K562 (cell line): ENCODE data around the gene SIK3.

Experiments
- LARP7 ChIP-seq: fragments of 450-650 bp; IDR thresholded peaks from 2 replicates; pipeline ENCODE4 v1.6.1; 2016
- POLR3A ChIP-seq: IDR thresholded peaks from 2 replicates; pipeline ENCODE4 v1.6.1; 2011; ENCODE audit warnings: borderline replicate concordance, mild to moderate bottlenecking, moderate library complexity; ENCODE audit not compliant: insufficient read length, insufficient read depth; ENCODE audit errors: extremely low read depth
- SMC3 ChIP-seq: conservative IDR thresholded peaks from 2 replicates; pipeline ENCODE4 v1.6.1; 2011; ENCODE audit warnings: low read depth, low read length, improper control_type of control experiment; ENCODE audit not compliant: insufficient read depth
- SPI1 ChIP-seq: IDR thresholded peaks from 2 replicates; pipeline ENCODE4 v1.6.1; 2011; ENCODE audit warnings: low read depth, low read length, control low read depth, borderline replicate concordance
- TBP ChIP-seq: optimal IDR thresholded peaks from 2 replicates; pipeline ENCODE3; 2011; ENCODE audit warnings: low read depth, low read length, improper control_type of control experiment
- THRAP3 ChIP-seq: fragments of 450-650 bp; IDR thresholded peaks from 2 replicates; pipeline ENCODE4 v1.6.1; 2016; ENCODE audit warnings: mild to moderate bottlenecking, inconsistent platforms, borderline replicate concordance
- ZFP36 ChIP-seq: fragments of 150-350 bp; IDR thresholded peaks from 2 replicates; pipeline ENCODE4 v1.6.1; 2018; ENCODE audit warnings: low read length, low read depth; ENCODE audit not compliant: partially characterized antibody
- ZNF274 ChIP-seq: IDR thresholded peaks from 2 replicates; pipeline ENCODE4 v1.6.1; 2011; ENCODE audit warnings: low read depth, mild to moderate bottlenecking, low read length, moderate library complexity, borderline replicate concordance
- ZSCAN32 ChIP-seq: fragments of 450-650 bp; formaldehyde crosslinking; IDR thresholded peaks from 2 replicates; pipeline ENCODE4 v1.4.0; 2020; ENCODE audit warnings: mild to moderate bottlenecking, moderate library complexity
- TF ChIP-seq, protein P1 (sequence below), 2 experiments: fragments of 450-650 bp; formaldehyde crosslinking in 1 of 2; IDR thresholded peaks; 2 replicates each; pipeline versions ENCODE4 v1.4.0 to v1.6.1; 2014 to 2020; ENCODE audit warnings: mild to moderate bottlenecking in 2 of 2, borderline replicate concordance in 1 of 2, low read depth in 1 of 2
- TF ChIP-seq, protein P2 (sequence below): fragments of 450-650 bp; conservative IDR thresholded peaks from 2 replicates; pipeline ENCODE4 v1.6.1; 2016; ENCODE audit warnings: missing genetic modification characterization, low read depth, mild to moderate bottlenecking, missing compliant biosample characterization, moderate library complexity
- TF ChIP-seq, protein P3 (sequence below): fragments of 250-450 bp; sonication (Bioruptor Pico); IDR thresholded peaks from 2 replicates; pipeline ENCODE4 v1.8.0; 2021; ENCODE audit warnings: borderline replicate concordance, mild to moderate bottlenecking, moderate library complexity; ENCODE audit not compliant: poor library complexity, severe bottlenecking
- TF ChIP-seq, protein P4 (sequence below), 3 experiments: IDR thresholded peaks in 2 of 3; conservative IDR thresholded peaks in 1 of 3; 2 replicates each; pipeline ENCODE4 v1.5.1; 2011 to 2012; ENCODE audit warnings: low read length in 3 of 3, mild to moderate bottlenecking in 3 of 3, control low read depth in 2 of 3, improper control_type of control experiment in 1 of 3, inconsistent platforms in 1 of 3, low read depth in 1 of 3, mixed read lengths in 1 of 3, moderate library complexity in 1 of 3; ENCODE audit not compliant: insufficient read depth in 2 of 3
- TF ChIP-seq, protein P5 (sequence below): fragments of 450-650 bp; IDR thresholded peaks from 2 replicates; pipeline ENCODE4 v1.6.1; 2016; ENCODE audit warnings: borderline replicate concordance

DNA sequence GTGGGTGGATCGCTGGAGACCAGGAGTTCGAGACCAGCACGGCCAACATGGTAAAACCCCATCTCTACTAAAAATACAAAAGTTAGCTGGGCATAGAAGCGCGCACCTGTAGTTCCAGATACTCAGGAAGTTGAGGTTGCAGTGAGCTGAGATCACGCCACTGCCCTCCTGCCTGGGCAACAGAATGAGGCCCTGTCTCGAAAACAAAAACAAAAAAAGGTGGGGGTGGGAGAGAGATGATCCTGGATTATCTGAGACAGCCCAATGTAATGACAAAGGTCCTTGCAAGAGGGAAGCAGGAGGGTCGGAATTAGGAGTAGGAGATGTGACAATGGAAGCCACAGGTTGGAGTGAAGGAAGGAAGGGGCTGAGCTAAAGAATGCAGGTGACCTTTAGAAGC, 173.2 kb downstream of the SIK3 start:
- TF ChIP-seq ZFP36 = no peak
- no peak for TF ChIP-seq SMC3
- TF ChIP-seq SPI1 = no peak
- TF ChIP-seq THRAP3 = no peak
- TF ChIP-seq, protein P1, sequence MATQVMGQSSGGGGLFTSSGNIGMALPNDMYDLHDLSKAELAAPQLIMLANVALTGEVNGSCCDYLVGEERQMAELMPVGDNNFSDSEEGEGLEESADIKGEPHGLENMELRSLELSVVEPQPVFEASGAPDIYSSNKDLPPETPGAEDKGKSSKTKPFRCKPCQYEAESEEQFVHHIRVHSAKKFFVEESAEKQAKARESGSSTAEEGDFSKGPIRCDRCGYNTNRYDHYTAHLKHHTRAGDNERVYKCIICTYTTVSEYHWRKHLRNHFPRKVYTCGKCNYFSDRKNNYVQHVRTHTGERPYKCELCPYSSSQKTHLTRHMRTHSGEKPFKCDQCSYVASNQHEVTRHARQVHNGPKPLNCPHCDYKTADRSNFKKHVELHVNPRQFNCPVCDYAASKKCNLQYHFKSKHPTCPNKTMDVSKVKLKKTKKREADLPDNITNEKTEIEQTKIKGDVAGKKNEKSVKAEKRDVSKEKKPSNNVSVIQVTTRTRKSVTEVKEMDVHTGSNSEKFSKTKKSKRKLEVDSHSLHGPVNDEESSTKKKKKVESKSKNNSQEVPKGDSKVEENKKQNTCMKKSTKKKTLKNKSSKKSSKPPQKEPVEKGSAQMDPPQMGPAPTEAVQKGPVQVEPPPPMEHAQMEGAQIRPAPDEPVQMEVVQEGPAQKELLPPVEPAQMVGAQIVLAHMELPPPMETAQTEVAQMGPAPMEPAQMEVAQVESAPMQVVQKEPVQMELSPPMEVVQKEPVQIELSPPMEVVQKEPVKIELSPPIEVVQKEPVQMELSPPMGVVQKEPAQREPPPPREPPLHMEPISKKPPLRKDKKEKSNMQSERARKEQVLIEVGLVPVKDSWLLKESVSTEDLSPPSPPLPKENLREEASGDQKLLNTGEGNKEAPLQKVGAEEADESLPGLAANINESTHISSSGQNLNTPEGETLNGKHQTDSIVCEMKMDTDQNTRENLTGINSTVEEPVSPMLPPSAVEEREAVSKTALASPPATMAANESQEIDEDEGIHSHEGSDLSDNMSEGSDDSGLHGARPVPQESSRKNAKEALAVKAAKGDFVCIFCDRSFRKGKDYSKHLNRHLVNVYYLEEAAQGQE (IDR thresholded peaks at IDR 0.05; ENCODE audit: borderline replicate concordance) = no peak
- TF ChIP-seq, protein P1 (CRISPR knock-in tag; IDR thresholded peaks at IDR 0.05; ENCODE audit: low read depth) = no peak
- no peak for TF ChIP-seq TBP
- TF ChIP-seq POLR3A = no peak
- TF ChIP-seq ZNF274 = no peak
- TF ChIP-seq, protein P2, sequence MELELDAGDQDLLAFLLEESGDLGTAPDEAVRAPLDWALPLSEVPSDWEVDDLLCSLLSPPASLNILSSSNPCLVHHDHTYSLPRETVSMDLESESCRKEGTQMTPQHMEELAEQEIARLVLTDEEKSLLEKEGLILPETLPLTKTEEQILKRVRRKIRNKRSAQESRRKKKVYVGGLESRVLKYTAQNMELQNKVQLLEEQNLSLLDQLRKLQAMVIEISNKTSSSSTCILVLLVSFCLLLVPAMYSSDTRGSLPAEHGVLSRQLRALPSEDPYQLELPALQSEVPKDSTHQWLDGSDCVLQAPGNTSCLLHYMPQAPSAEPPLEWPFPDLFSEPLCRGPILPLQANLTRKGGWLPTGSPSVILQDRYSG (tag) = no peak
- TF ChIP-seq, protein P3, sequence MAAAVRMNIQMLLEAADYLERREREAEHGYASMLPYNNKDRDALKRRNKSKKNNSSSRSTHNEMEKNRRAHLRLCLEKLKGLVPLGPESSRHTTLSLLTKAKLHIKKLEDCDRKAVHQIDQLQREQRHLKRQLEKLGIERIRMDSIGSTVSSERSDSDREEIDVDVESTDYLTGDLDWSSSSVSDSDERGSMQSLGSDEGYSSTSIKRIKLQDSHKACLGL (CRISPR knock-in tag) = no peak
- no peak for TF ChIP-seq LARP7
- no peak for TF ChIP-seq ZSCAN32 (CRISPR knock-in tag)
- TF ChIP-seq, protein P4, sequence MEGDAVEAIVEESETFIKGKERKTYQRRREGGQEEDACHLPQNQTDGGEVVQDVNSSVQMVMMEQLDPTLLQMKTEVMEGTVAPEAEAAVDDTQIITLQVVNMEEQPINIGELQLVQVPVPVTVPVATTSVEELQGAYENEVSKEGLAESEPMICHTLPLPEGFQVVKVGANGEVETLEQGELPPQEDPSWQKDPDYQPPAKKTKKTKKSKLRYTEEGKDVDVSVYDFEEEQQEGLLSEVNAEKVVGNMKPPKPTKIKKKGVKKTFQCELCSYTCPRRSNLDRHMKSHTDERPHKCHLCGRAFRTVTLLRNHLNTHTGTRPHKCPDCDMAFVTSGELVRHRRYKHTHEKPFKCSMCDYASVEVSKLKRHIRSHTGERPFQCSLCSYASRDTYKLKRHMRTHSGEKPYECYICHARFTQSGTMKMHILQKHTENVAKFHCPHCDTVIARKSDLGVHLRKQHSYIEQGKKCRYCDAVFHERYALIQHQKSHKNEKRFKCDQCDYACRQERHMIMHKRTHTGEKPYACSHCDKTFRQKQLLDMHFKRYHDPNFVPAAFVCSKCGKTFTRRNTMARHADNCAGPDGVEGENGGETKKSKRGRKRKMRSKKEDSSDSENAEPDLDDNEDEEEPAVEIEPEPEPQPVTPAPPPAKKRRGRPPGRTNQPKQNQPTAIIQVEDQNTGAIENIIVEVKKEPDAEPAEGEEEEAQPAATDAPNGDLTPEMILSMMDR (IDR thresholded peaks at IDR 0.05 in 2 of 3, conservative IDR thresholded peaks at IDR 0.05 in 1 of 3; ENCODE audit: insufficient read depth in 2 of 3, low read depth in 1 of 3, low read length in 3 of 3) = no peak
- TF ChIP-seq, protein P5, sequence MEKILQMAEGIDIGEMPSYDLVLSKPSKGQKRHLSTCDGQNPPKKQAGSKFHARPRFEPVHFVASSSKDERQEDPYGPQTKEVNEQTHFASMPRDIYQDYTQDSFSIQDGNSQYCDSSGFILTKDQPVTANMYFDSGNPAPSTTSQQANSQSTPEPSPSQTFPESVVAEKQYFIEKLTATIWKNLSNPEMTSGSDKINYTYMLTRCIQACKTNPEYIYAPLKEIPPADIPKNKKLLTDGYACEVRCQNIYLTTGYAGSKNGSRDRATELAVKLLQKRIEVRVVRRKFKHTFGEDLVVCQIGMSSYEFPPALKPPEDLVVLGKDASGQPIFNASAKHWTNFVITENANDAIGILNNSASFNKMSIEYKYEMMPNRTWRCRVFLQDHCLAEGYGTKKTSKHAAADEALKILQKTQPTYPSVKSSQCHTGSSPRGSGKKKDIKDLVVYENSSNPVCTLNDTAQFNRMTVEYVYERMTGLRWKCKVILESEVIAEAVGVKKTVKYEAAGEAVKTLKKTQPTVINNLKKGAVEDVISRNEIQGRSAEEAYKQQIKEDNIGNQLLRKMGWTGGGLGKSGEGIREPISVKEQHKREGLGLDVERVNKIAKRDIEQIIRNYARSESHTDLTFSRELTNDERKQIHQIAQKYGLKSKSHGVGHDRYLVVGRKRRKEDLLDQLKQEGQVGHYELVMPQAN = no peak
